Psoas muscle (tissue), 8 donors: ENCODE results near the gene CCDC192. TPM values are rescaled to one million over a fixed set of nuclear protein-coding genes. Genes with fewer than 3 reads are reported as not detected.

Experiments used
- ATAC-seq, 4 donors: fragments of 200-7000 bp; cut with Tn5 transposase; one replicate each; pipeline ENCODE4 v1.9.1; 2020; ENCODE audit warnings: moderate library complexity in 3 of 4, mild to moderate bottlenecking in 2 of 4
- DNase-seq, 2 donors: peaks; one replicate each; pipeline ENCODE4 v3.0.0-alpha.2; 2020
- H3K27ac ChIP-seq: fragments of 200-600 bp; one replicate; pipeline ENCODE4 v1.8.0; 2022
- H3K27me3 ChIP-seq, 3 donors: fragments of 200-600 bp in 1 of 3; one replicate each; pipeline versions ENCODE4 v1.6.1 to v1.8.0; 2013 to 2022; ENCODE audit warnings: low read length in 2 of 3, mild to moderate bottlenecking in 2 of 3, moderate library complexity in 1 of 3; ENCODE audit not compliant: insufficient read depth in 3 of 3
- H3K36me3 ChIP-seq, 2 donors: fragments of 200-600 bp in 1 of 2; one replicate each; pipeline versions ENCODE4 v1.6.1 to v1.8.0; 2013 to 2022; ENCODE audit warnings: low read depth in 1 of 2, mild to moderate bottlenecking in 1 of 2, moderate library complexity in 1 of 2; ENCODE audit not compliant: insufficient read depth in 1 of 2
- H3K4me1 ChIP-seq: fragments of 200-600 bp; one replicate; pipeline ENCODE4 v1.8.0; 2022
- H3K4me3 ChIP-seq: fragments of 200-600 bp; one replicate; pipeline ENCODE4 v1.8.0; 2022; ENCODE audit warnings: mild to moderate bottlenecking
- H3K9me3 ChIP-seq: fragments of 200-600 bp; one replicate; pipeline ENCODE4 v1.8.0; 2022
- CTCF ChIP-seq: fragments of 200-600 bp; IDR thresholded peaks from one replicate; pipeline ENCODE4 v1.8.0; 2022; ENCODE audit warnings: antibody characterized with exemption
- WGBS, 3 donors: extraction: QIAGEN DNeasy Blood & Tissue Kit; methylation state at CpG; one replicate each; pipeline versions ENCODE4 v1.1.6 to v1.1.7; 2013; 5-methylcytosine and 5-hydroxymethylcytosine counted together
- intact Hi-C, 2 donors: fragments of 100-400 bp; cut with DNase I; formaldehyde crosslinking; loops; one replicate each; pipeline versions ENCODE4 v1.11.0 to v1.14.2; 2022
- polyA plus RNA-seq, 3 donors: library from polyadenylated mRNA; stranded (reverse); fragments of 200-250 nt; gene quantifications; one replicate each; pipeline ENCODE4 v1.2.3, GENCODE V29; 2013
- total RNA-seq, 4 donors: library from RNA; stranded (reverse); fragmentation: NEBNext Ultra II Directional in 2 of 4; extraction: Animal tissue kit (Norgen Biotek cat#: 25700) in 2 of 4; gene quantifications; one replicate each; pipeline versions ENCODE4 v1.2.1 to v1.2.4, GENCODE V29; 2021 to 2023
- donor health status: healthy with polysubstance abuse.
- donor health status: DM: no; HTN: no; CAD: no; lungs with moderate emphysema.
- donor health status: Bipolar disorder and iron deficiency.
- donor health status: healthy.
- donor health status: DM: yes; HTN: yes; CAD: no.
- donor health status: DM: no; HTN: no; CAD: no.
- donor health status: DM: no; HTN: no; CAD: no.
- donor health status: DM: yes; HTN: yes; CAD: no.

Gene CCDC192
- total and polyA plus RNA-seq, 7 donors, result 0.12 to 1.2 (median 0.19) TPM; not detected in 4

GRCh38 chr5:127961763-127962145, 258.6 kb downstream of the CCDC192 start:
- Histone ChIP-seq H3K4me1 (peaks cover 21% of the 10 kb centered on the region), H3K27ac (no peak overlapping the region), H3K9me3 (no peaks in the 10 kb centered on the region), H3K4me3 (no peak overlapping the region), H3K36me3 (peaks cover 0 to 6% of the 10 kb centered on the region in 2 donors), H3K27me3 (no peaks in the 10 kb centered on the region)
- no peak for TF ChIP-seq CTCF
- DNase-seq, result no peak
- 74 to 87% (median 79%) methylated on average over 3 of the region's 3 CpGs for WGBS, 3 donors
- intact Hi-C loops, result no loop called here
- no peak for ATAC-seq

- Histone ChIP-seq H3K4me3 (no peak overlapping the region), H3K9me3 (no peaks in the 10 kb centered on the region), H3K4me1 (peaks cover 21% of the 10 kb centered on the region), H3K36me3 (peaks cover 0 to 6% of the 10 kb centered on the region in 2 donors), H3K27me3 (no peaks in the 10 kb centered on the region), H3K27ac (no peak overlapping the region)
- TF ChIP-seq CTCF, result no peak
- no peak for ATAC-seq
- no peak for DNase-seq
- intact Hi-C loops, result no loop called here
- WGBS, 3 donors, result 94 to 100% (median 97%) methylated on average over 1 of the region's 1 CpG
Observed at GRCh38 chr5:127962491-127962890, 259.3 kb downstream of the CCDC192 start.

GRCh38 chr5:127963233-127963632, 260.0 kb downstream of the CCDC192 start:
- intact Hi-C loops, result no loop called here
- H3K27me3 ChIP-seq, result no peaks in the 10 kb centered on the region
- peaks cover 21% of the 10 kb centered on the region for H3K4me1 ChIP-seq
- WGBS, 3 donors, result 63 to 72% (median 71%) methylated on average over 1 of the region's 1 CpG
- no peak for TF ChIP-seq CTCF
- no peak overlapping the region for H3K27ac ChIP-seq
- ATAC-seq (no peak), DNase-seq (no peak)
- no peak overlapping the region for H3K4me3 ChIP-seq
- peaks cover 0 to 6% of the 10 kb centered on the region in 2 donors for H3K36me3 ChIP-seq
- H3K9me3 ChIP-seq, result no peaks in the 10 kb centered on the region

- WGBS, 3 donors, result 77 to 81% (median 78%) methylated on average over 3 of the region's 3 CpGs
- Histone ChIP-seq H3K9me3 (no peaks in the 10 kb centered on the region), H3K36me3 (peaks cover 0 to 6% of the 10 kb centered on the region in 2 donors), H3K4me1 (peaks cover 21% of the 10 kb centered on the region), H3K27ac (no peak overlapping the region), H3K27me3 (no peaks in the 10 kb centered on the region), H3K4me3 (no peak overlapping the region)
- no peak for DNase-seq
- intact Hi-C loops, result no loop called here
- no peak for ATAC-seq
- TF ChIP-seq CTCF, result no peak
Observed at GRCh38 chr5:127963931-127964330, 260.7 kb downstream of the CCDC192 start.

GRCh38 chr5:127967323-127967982, 264.3 kb downstream of the CCDC192 start:
- ATAC-seq (no peak), DNase-seq (no peak)
- H3K36me3 ChIP-seq, result peaks cover 0 to 6% of the 10 kb centered on the region in 2 donors
- no peak overlapping the region for H3K4me3 ChIP-seq
- no peaks in the 10 kb centered on the region for H3K4me1 ChIP-seq
- no peak overlapping the region for H3K27ac ChIP-seq
- H3K27me3 ChIP-seq, result no peaks in the 10 kb centered on the region
- no peaks in the 10 kb centered on the region for H3K9me3 ChIP-seq
- TF ChIP-seq CTCF, result no peak
- WGBS, 3 donors, result 95 to 97% (median 97%) methylated on average over 3 of the region's 3 CpGs
- intact Hi-C loops, result no loop called here
